Activated CD8-positive, alpha-beta memory T cell treated with anti-CD3 and anti-CD28 coated beads for 24 hours (primary cell): ENCODE data around the gene CYP11A1.
A peak's percentile ranks its signal among the peaks of the same experiment; 100 is the strongest.

Source experiments
- DNase-seq: peaks from one replicate; pipeline ENCODE4 v3.0.0-alpha.2; 2020

CYP11A1 gene

GRCh38 chr15:74343127-74343796 lies 24.2 kb downstream of the CYP11A1 start:
- no peak for DNase-seq

GRCh38 chr15:74340150-74340549 lies 27.3 kb downstream of the CYP11A1 start:
- no peak for DNase-seq

- DNase-seq, result no peak
These were observed 28.1 kb downstream of the CYP11A1 start for GRCh38 chr15:74339371-74339770.

GRCh38 chr15:74338676-74339075 lies 28.8 kb downstream of the CYP11A1 start:
- DNase-seq, result no peak

GRCh38 chr15:74337607-74338211 lies 29.7 kb downstream of the CYP11A1 start:
- no peak for DNase-seq

- DNase-seq, result no peak
These were observed 30.3 kb downstream of the CYP11A1 start for GRCh38 chr15:74337146-74337545.

GRCh38 chr15:74336061-74337005 lies 31.1 kb downstream of the CYP11A1 start:
- no peak for DNase-seq

- DNase-seq, result no peak
These were observed 32.0 kb downstream of the CYP11A1 start for GRCh38 chr15:74335396-74335795.

- no peak for DNase-seq
These were observed 33.3 kb downstream of the CYP11A1 start for GRCh38 chr15:74334127-74334526.

- DNase-seq, result no peak
These were observed 33.8 kb downstream of the CYP11A1 start for GRCh38 chr15:74333662-74334061.

- DNase-seq, result no peak
These were observed 34.4 kb downstream of the CYP11A1 start for GRCh38 chr15:74333093-74333492.

GRCh38 chr15:74332611-74333010 lies 34.8 kb downstream of the CYP11A1 start:
- DNase-seq, result no peak

- DNase-seq, result no peak
These were observed 35.4 kb downstream of the CYP11A1 start for GRCh38 chr15:74332011-74332410.

- DNase-seq, result no peak
These were observed 36.5 kb downstream of the CYP11A1 start for GRCh38 chr15:74330861-74331408.

GRCh38 chr15:74328331-74329056 lies 39.0 kb downstream of the CYP11A1 start:
- no peak for DNase-seq

GRCh38 chr15:74327756-74328155 lies 39.7 kb downstream of the CYP11A1 start:
- no peak for DNase-seq

GRCh38 chr15:74326746-74327145 lies 40.7 kb downstream of the CYP11A1 start:
- DNase-seq, result no peak

GRCh38 chr15:74324714-74325113 lies 42.7 kb downstream of the CYP11A1 start:
- no peak for DNase-seq

- peak; percentile 83 for DNase-seq
These were observed 44.8 kb downstream of the CYP11A1 start for GRCh38 chr15:74322558-74323180.

- DNase-seq, result peak; percentile 82
These were observed 46.8 kb downstream of the CYP11A1 start for GRCh38 chr15:74320352-74321247.
